Measurements from ENCODE around the gene CPNE5.

GRCh38 chr6:36821581-36822335 is 17.5 kb downstream of the CPNE5 start:
- no peak for TF ChIP-seq CTCF (IDR thresholded peaks at IDR 0.05 in 8 of 11, conservative IDR thresholded peaks at IDR 0.05 in 3 of 11)
- no peak for TF ChIP-seq POLR2A (IDR thresholded peaks at IDR 0.05)
- no peak for TF ChIP-seq POLR2AphosphoS5 (IDR thresholded peaks at IDR 0.05)

All from spleen (tissue), 7 donors.